A549 (cell line): ENCODE results near the gene TRIM65. TPM values are rescaled to one million over a fixed set of nuclear protein-coding genes. Genes with fewer than 3 reads are reported as not detected.
A peak's percentile ranks its signal among the peaks of the same experiment; 100 is the strongest.

Experiments used
- ATAC-seq, 2 experiments: fragments of 200-7000 bp in 1 of 2; fragments of >200 bp in 1 of 2; cut with Nextera tagmentation in 1 of 2; cut with Tn5 transposase in 1 of 2; 3 replicates each; pipeline versions ENCODE4 v1.8.0 to v1.9.1; 2018 to 2020; ENCODE audit warnings: mild to moderate bottlenecking in 1 of 2, moderate library complexity in 1 of 2
- CTCF ChIA-PET: fragments of 300-600 bp; sonication (Branson Sonifier 250); formaldehyde crosslinking; extraction: SDS; loops from one replicate; lab custom pipeline; 2021; ENCODE audit warnings: antibody characterized with exemption, inconsistent platforms; lab: Yijun Ruan, JAX
- POLR2A ChIA-PET: fragments of 350-600 bp; formaldehyde crosslinking; extraction: SDS; loops from one replicate; lab custom pipeline; 2021; ENCODE audit warnings: antibody characterized with exemption, inconsistent platforms; lab: Yijun Ruan, JAX
- DNase-seq, 2 experiments: peaks; one replicate each; pipeline versions ENCODE4 v3.0.0 to v3.0.0-alpha.2; 2011 to 2016; ENCODE audit warnings: low read depth in 1 of 2, low spot score in 1 of 2
- FAIRE-seq: peaks from 2 replicates; lab custom pipeline; 2011; peaks lifted over from hg19 to GRCh38; lab: Jason Lieb, UNC
- H3K27ac ChIP-seq, 2 experiments: fragments of >200 bp; sonication (Bioruptor Twin); formaldehyde crosslinking; 3 replicates each; pipeline ENCODE4 v1.5.1; 2016 to 2017
- H3K4me1 ChIP-seq: fragments of >200 bp; sonication (Bioruptor Twin); formaldehyde crosslinking; 3 replicates; pipeline ENCODE4 v1.6.1; 2016
- H3K4me2 ChIP-seq: fragments of >200 bp; sonication (Bioruptor Twin); formaldehyde crosslinking; 3 replicates; pipeline ENCODE4 v1.6.1; 2016
- H3K4me3 ChIP-seq: fragments of >200 bp; sonication (Bioruptor Twin); formaldehyde crosslinking; 3 replicates; pipeline ENCODE4 v1.5.1; 2016
- H3K9me3 ChIP-seq: fragments of >200 bp; sonication (Bioruptor Twin); formaldehyde crosslinking; 3 replicates; pipeline ENCODE4 v1.6.1; 2016
- CBX8 ChIP-seq: fragments of 200-600 bp; sonication (generic); IDR thresholded peaks from 2 replicates; pipeline ENCODE4 v1.6.1; 2016
- CHD2 ChIP-seq: fragments of 150-350 bp; IDR thresholded peaks from 2 replicates; pipeline ENCODE4 v1.6.1; 2014; ENCODE audit warnings: low read length; ENCODE audit not compliant: partially characterized antibody
- CHD4 ChIP-seq: fragments of 200-600 bp; sonication (generic); IDR thresholded peaks from 2 replicates; pipeline ENCODE4 v1.6.1; 2016; ENCODE audit warnings: antibody characterized with exemption, mild to moderate bottlenecking, borderline replicate concordance
- EHF ChIP-seq: fragments of 250-450 bp; sonication (Bioruptor Pico); IDR thresholded peaks from 2 replicates; pipeline ENCODE4 v1.5.0; 2020; ENCODE audit warnings: mild to moderate bottlenecking
- FOXS1 ChIP-seq: fragments of 250-450 bp; sonication (Bioruptor Pico); IDR thresholded peaks from 2 replicates; pipeline ENCODE4 v1.5.0; 2020; ENCODE audit warnings: mild to moderate bottlenecking, moderate library complexity
- GATA3 ChIP-seq: IDR thresholded peaks from 2 replicates; pipeline ENCODE4 v1.6.1; 2012; ENCODE audit warnings: borderline replicate concordance
- HOXB13 ChIP-seq: fragments of 250-450 bp; sonication (Bioruptor Pico); IDR thresholded peaks from 2 replicates; pipeline ENCODE4 v1.5.0; 2020; ENCODE audit warnings: low read depth, mild to moderate bottlenecking, moderate library complexity
- JUN ChIP-seq, 2 experiments: fragments of >200 bp; sonication (Bioruptor Twin); formaldehyde crosslinking; IDR thresholded peaks; 2 replicates in 1 of 2; 3 replicates in 1 of 2; pipeline ENCODE4 v1.6.1; 2016 to 2017
- JUNB ChIP-seq: fragments of >200 bp; sonication (Bioruptor Twin); formaldehyde crosslinking; IDR thresholded peaks from 2 replicates; pipeline ENCODE4 v1.6.1; 2016
- MAZ ChIP-seq: fragments of 150-350 bp; IDR thresholded peaks from 2 replicates; pipeline ENCODE4 v1.6.1; 2014; ENCODE audit warnings: antibody characterized with exemption, low read depth, low read length, borderline replicate concordance
- MYC ChIP-seq: IDR thresholded peaks from 2 replicates; pipeline ENCODE4 v1.6.1; 2012; ENCODE audit warnings: mild to moderate bottlenecking, inconsistent platforms, low read length, improper control_type of control experiment, borderline replicate concordance
- NPAS2 ChIP-seq: fragments of 250-450 bp; sonication (Bioruptor Pico); IDR thresholded peaks from 2 replicates; pipeline ENCODE4 v1.8.0; 2022; ENCODE audit warnings: mild to moderate bottlenecking, moderate library complexity, borderline replicate concordance
- NR3C1 ChIP-seq: fragments of >200 bp; sonication (Bioruptor Twin); formaldehyde crosslinking; IDR thresholded peaks from 3 replicates; pipeline ENCODE4 v1.6.1; 2017
- POLR2A ChIP-seq: IDR thresholded peaks from 2 replicates; pipeline ENCODE4 v1.6.1; 2012; ENCODE audit warnings: mild to moderate bottlenecking, low read length
- POLR2AphosphoS2 ChIP-seq: conservative IDR thresholded peaks from 2 replicates; pipeline ENCODE4 v1.6.1; 2012; ENCODE audit warnings: low read length, improper control_type of control experiment, inconsistent platforms
- RCOR1 ChIP-seq: fragments of 150-350 bp; IDR thresholded peaks from 2 replicates; pipeline ENCODE4 v1.6.1; 2014; ENCODE audit warnings: antibody characterized with exemption, low read length, low read depth
- RFX5 ChIP-seq: fragments of 450-650 bp; IDR thresholded peaks from 2 replicates; pipeline ENCODE4 v1.7.1; 2014; ENCODE audit warnings: antibody characterized with exemption, mild to moderate bottlenecking, moderate library complexity
- RNF2 ChIP-seq: fragments of 200-600 bp; sonication (generic); IDR thresholded peaks from 2 replicates; pipeline ENCODE4 v1.6.1; 2016; ENCODE audit warnings: low read depth, mild to moderate bottlenecking, antibody characterized with exemption, moderate library complexity, borderline replicate concordance
- ZC3H11A ChIP-seq: fragments of 450-650 bp; IDR thresholded peaks from 2 replicates; pipeline ENCODE4 v1.6.1; 2014; ENCODE audit warnings: antibody characterized with exemption, mild to moderate bottlenecking
- ZSCAN20 ChIP-seq: fragments of 250-450 bp; sonication (Bioruptor Pico); IDR thresholded peaks from 2 replicates; pipeline ENCODE4 v1.8.0; 2022; ENCODE audit warnings: mild to moderate bottlenecking, moderate library complexity
- WGBS: methylation state at CpG from one replicate; pipeline ENCODE4 v1.1.6; 2017; ENCODE audit errors: missing lambda C conversion rate; 5-methylcytosine and 5-hydroxymethylcytosine counted together
- polyA plus RNA-seq, 4 experiments: library from polyadenylated mRNA; depleted of rRNA in 3 of 4; stranded (reverse); fragments of >200 nt; fragmentation: RNase III in 1 of 4; extraction: RNeasy Plus Mini Kit Qiagen cat#74134 plus additional on column Dnase treatment in 1 of 4; gene quantifications; 2 replicates in 3 of 4; 3 replicates in 1 of 4; pipeline ENCODE4 v1.2.3, GENCODE V29; 2011 to 2017
- TF ChIP-seq, protein P1 (sequence below): fragments of >200 bp; sonication (Bioruptor Twin); formaldehyde crosslinking; IDR thresholded peaks from 3 replicates; pipeline ENCODE4 v1.5.1; 2016
- TF ChIP-seq, protein P2 (sequence below): IDR thresholded peaks from 2 replicates; pipeline ENCODE4 v1.6.1; 2012
- TF ChIP-seq, protein P3 (sequence below): fragments of 200-600 bp; sonication (generic); IDR thresholded peaks from 2 replicates; pipeline ENCODE4 v1.6.1; 2016; ENCODE audit warnings: antibody characterized with exemption, mild to moderate bottlenecking, moderate library complexity
- TF ChIP-seq, protein P4 (sequence below): IDR thresholded peaks from 2 replicates; pipeline ENCODE4 v1.6.1; 2012; ENCODE audit warnings: low read depth, borderline replicate concordance
- TF ChIP-seq, protein P5 (sequence below): fragments of 150-350 bp; IDR thresholded peaks from 2 replicates; pipeline ENCODE4 v1.6.1; 2014; ENCODE audit warnings: low read depth, mild to moderate bottlenecking, low read length
- TF ChIP-seq, protein P6 (sequence below): fragments of 250-450 bp; sonication (Bioruptor Pico); IDR thresholded peaks from 2 replicates; pipeline ENCODE4 v1.5.0; 2021; ENCODE audit warnings: mild to moderate bottlenecking, moderate library complexity, borderline replicate concordance

TRIM65 gene
- polyA plus RNA-seq, 2 of the 4 experiments (the other 2 are of a cell fraction), result 13.5 to 30.2 TPM

DNA sequence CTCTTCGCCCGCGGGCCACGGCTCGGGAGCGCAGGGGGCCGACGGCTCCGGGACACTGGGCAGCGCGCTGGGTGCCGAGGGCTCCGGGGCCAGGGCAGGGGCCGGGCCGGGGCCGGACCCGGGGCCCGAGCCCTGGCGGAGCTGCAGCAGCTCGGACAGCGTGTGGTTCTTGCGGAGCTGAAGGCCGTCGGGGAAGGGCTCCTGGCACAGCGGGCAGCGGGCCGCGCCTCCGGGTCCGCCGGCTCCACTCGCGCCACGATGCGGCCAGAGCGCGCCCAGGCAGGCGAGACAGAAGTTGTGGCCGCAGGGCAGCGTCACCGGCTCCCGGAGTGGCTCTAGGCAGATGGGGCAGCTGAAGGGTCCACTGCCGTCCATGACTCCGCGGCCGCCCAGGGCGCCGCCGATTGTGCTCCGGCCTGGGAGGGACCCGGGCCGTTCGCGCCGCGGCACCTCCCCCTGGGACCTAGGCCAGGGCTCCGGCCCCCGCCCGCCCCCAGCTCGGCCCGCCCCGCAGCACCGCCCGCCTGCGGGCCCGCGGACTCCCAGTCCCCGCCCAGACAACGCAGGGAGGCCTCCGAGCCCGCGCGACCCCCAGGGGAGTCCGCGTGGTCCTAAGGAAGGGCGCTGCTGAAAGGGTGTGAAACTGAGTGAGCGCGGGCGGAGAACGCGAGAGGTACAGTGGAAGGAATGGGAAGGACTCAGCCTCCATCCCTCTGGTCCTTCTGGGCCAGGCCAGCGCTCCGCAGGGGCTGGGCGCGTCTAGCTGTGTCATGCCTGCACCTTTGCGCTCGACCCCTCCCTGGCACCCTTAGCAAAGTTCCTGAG is 18.4 kb downstream of the TRIM65 start, which contains the start of gene TRIM47 (continued):
- no peak for TF ChIP-seq NPAS2 (CRISPR knock-in tag)
- peak; percentile 54 for TF ChIP-seq CHD2
- TF ChIP-seq MAZ, result no peak
- TF ChIP-seq HOXB13 (CRISPR knock-in tag), result no peak
- peak; percentile 74 for TF ChIP-seq POLR2A
- no peak for TF ChIP-seq JUNB
- TF ChIP-seq, all 56 proteins: peak for 12

DNA sequence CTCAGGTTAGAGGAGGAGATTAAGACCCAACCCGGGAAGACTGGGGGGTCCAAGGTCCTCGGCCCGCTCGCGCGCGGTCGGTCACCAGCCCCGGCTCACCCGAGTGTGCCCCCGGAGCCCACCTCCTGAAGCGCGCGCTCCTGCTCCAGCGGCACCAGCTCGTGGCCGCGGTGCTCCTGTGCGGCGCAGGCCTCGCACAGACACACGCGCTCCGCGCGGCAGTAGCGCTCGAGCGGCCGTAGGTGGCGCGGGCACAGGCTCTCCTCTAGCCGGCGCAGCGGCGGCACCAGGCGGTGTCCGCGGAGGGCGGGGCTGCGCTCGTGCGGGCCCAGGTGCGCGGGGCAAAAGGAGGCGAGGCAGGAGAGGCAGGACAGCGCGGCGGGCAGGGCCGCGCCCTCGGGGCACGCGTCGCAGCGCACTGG is 19.0 kb downstream of the TRIM65 start:
- Histone ChIP-seq H3K4me2 (peak overlapping the region; percentile 93), H3K27ac (peak overlapping the region; percentile 92 to 94), H3K9me3 (no peaks in the 10 kb centered on the region), H3K4me3 (peak overlapping the region; percentile 85), H3K4me1 (peaks cover 36% of the 10 kb centered on the region)
- WGBS, result 0% methylated on average over 44 of the region's 56 CpGs
- DNase-seq (peak in 1 of 2 experiments; percentile 86), ATAC-seq (peak; percentile 60 to 72), FAIRE-seq (no peak)
- CTCF ChIA-PET, result interaction anchor here (0.6 to 22.8 kb wide), 42 partner anchors 10 to 502 kb away, joined by 3 to 513 read pairs (median 4); partner anchors contain the start of genes GALK1, MRPL38, TRIM65 and UNK
- TF ChIP-seq RFX5, result no peak
- no peak; the same call in 1 of the 2 replicates for TF ChIP-seq GATA3
- TF ChIP-seq EHF (CRISPR knock-in tag), result no peak
- TF ChIP-seq, protein P1, sequence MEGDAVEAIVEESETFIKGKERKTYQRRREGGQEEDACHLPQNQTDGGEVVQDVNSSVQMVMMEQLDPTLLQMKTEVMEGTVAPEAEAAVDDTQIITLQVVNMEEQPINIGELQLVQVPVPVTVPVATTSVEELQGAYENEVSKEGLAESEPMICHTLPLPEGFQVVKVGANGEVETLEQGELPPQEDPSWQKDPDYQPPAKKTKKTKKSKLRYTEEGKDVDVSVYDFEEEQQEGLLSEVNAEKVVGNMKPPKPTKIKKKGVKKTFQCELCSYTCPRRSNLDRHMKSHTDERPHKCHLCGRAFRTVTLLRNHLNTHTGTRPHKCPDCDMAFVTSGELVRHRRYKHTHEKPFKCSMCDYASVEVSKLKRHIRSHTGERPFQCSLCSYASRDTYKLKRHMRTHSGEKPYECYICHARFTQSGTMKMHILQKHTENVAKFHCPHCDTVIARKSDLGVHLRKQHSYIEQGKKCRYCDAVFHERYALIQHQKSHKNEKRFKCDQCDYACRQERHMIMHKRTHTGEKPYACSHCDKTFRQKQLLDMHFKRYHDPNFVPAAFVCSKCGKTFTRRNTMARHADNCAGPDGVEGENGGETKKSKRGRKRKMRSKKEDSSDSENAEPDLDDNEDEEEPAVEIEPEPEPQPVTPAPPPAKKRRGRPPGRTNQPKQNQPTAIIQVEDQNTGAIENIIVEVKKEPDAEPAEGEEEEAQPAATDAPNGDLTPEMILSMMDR, result peak; percentile 37
- TF ChIP-seq JUN (IDR thresholded peaks at IDR 0.05), result no peak; a peak in 1 of 5 replicates
- TF ChIP-seq, protein P2, sequence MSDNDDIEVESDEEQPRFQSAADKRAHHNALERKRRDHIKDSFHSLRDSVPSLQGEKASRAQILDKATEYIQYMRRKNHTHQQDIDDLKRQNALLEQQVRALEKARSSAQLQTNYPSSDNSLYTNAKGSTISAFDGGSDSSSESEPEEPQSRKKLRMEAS, result peak; percentile 54; the same call in 1 of the 2 replicates
- TF ChIP-seq ZC3H11A, result no peak
- TF ChIP-seq POLR2A, result peak; percentile 18; the same call in 1 of the 2 replicates
- TF ChIP-seq MYC, result peak; percentile 83
- no peak for TF ChIP-seq POLR2AphosphoS2
- TF ChIP-seq, protein P3, sequence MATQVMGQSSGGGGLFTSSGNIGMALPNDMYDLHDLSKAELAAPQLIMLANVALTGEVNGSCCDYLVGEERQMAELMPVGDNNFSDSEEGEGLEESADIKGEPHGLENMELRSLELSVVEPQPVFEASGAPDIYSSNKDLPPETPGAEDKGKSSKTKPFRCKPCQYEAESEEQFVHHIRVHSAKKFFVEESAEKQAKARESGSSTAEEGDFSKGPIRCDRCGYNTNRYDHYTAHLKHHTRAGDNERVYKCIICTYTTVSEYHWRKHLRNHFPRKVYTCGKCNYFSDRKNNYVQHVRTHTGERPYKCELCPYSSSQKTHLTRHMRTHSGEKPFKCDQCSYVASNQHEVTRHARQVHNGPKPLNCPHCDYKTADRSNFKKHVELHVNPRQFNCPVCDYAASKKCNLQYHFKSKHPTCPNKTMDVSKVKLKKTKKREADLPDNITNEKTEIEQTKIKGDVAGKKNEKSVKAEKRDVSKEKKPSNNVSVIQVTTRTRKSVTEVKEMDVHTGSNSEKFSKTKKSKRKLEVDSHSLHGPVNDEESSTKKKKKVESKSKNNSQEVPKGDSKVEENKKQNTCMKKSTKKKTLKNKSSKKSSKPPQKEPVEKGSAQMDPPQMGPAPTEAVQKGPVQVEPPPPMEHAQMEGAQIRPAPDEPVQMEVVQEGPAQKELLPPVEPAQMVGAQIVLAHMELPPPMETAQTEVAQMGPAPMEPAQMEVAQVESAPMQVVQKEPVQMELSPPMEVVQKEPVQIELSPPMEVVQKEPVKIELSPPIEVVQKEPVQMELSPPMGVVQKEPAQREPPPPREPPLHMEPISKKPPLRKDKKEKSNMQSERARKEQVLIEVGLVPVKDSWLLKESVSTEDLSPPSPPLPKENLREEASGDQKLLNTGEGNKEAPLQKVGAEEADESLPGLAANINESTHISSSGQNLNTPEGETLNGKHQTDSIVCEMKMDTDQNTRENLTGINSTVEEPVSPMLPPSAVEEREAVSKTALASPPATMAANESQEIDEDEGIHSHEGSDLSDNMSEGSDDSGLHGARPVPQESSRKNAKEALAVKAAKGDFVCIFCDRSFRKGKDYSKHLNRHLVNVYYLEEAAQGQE, result no peak
- TF ChIP-seq NR3C1, result no peak
- no peak for TF ChIP-seq RNF2
- no peak for TF ChIP-seq ZSCAN20 (CRISPR knock-in tag)
- no peak for TF ChIP-seq RCOR1
- TF ChIP-seq, protein P4, sequence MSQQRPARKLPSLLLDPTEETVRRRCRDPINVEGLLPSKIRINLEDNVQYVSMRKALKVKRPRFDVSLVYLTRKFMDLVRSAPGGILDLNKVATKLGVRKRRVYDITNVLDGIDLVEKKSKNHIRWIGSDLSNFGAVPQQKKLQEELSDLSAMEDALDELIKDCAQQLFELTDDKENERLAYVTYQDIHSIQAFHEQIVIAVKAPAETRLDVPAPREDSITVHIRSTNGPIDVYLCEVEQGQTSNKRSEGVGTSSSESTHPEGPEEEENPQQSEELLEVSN, result peak; percentile 11
- TF ChIP-seq CHD4, result no peak
- TF ChIP-seq, protein P5, sequence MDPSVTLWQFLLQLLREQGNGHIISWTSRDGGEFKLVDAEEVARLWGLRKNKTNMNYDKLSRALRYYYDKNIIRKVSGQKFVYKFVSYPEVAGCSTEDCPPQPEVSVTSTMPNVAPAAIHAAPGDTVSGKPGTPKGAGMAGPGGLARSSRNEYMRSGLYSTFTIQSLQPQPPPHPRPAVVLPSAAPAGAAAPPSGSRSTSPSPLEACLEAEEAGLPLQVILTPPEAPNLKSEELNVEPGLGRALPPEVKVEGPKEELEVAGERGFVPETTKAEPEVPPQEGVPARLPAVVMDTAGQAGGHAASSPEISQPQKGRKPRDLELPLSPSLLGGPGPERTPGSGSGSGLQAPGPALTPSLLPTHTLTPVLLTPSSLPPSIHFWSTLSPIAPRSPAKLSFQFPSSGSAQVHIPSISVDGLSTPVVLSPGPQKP, result no peak
- no peak for TF ChIP-seq CBX8
- TF ChIP-seq FOXS1 (CRISPR knock-in tag), result no peak
- TF ChIP-seq, protein P6, sequence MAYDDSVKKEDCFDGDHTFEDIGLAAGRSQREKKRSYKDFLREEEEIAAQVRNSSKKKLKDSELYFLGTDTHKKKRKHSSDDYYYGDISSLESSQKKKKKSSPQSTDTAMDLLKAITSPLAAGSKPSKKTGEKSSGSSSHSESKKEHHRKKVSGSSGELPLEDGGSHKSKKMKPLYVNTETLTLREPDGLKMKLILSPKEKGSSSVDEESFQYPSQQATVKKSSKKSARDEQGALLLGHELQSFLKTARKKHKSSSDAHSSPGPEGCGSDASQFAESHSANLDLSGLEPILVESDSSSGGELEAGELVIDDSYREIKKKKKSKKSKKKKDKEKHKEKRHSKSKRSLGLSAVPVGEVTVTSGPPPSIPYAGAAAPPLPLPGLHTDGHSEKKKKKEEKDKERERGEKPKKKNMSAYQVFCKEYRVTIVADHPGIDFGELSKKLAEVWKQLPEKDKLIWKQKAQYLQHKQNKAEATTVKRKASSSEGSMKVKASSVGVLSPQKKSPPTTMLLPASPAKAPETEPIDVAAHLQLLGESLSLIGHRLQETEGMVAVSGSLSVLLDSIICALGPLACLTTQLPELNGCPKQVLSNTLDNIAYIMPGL (CRISPR knock-in tag), result peak; percentile 22; the same call in 1 of the 2 replicates
- POLR2A ChIA-PET, result interaction anchor here (1.0 to 4.9 kb wide), 9 partner anchors 11 to 113 kb away, joined by 3 to 52 read pairs (median 9); partner anchors contain the start of genes GALK1, MRPL38, TRIM65 and UNK
